H9 (cell line): ENCODE data around the gene CCDC141. TPM values are rescaled to one million over a fixed set of nuclear protein-coding genes. Genes with fewer than 3 reads are reported as not detected.

Source experiments
- DNase-seq: peaks from one replicate; pipeline ENCODE4 v3.0.0-alpha.2; 2017
- H2AFZ ChIP-seq: one replicate; pipeline ENCODE4 v1.6.1; 2013; ENCODE audit warnings: mild to moderate bottlenecking, low read length, control low read depth, moderate library complexity
- H2AK5ac ChIP-seq: 2 replicates; pipeline ENCODE4 v1.6.1; 2013; ENCODE audit warnings: low read length, control low read depth, mixed read lengths; ENCODE audit not compliant: insufficient read length
- H2BK120ac ChIP-seq: one replicate; pipeline ENCODE4 v1.6.1; 2013; ENCODE audit warnings: low read depth, mild to moderate bottlenecking, low read length, control low read depth, inconsistent platforms; ENCODE audit not compliant: poor library complexity, severe bottlenecking
- H2BK12ac ChIP-seq: 2 replicates; pipeline ENCODE4 v1.6.1; 2013; ENCODE audit warnings: low read length, control low read depth, mixed read lengths, low read depth; ENCODE audit not compliant: insufficient read length
- H2BK15ac ChIP-seq: 2 replicates; pipeline ENCODE4 v1.6.1; 2013; ENCODE audit warnings: low read depth, low read length, control low read depth
- H2BK20ac ChIP-seq: one replicate; pipeline ENCODE4 v1.6.1; 2013; ENCODE audit warnings: low read depth, mild to moderate bottlenecking, low read length, control low read depth, inconsistent platforms; ENCODE audit not compliant: poor library complexity, severe bottlenecking
- H2BK5ac ChIP-seq: 2 replicates; pipeline ENCODE4 v1.6.1; 2013; ENCODE audit warnings: low read length, control low read depth, mixed read lengths; ENCODE audit not compliant: insufficient read length
- H3K14ac ChIP-seq: 2 replicates; pipeline ENCODE4 v1.6.1; 2013; ENCODE audit warnings: low read length, control low read depth; ENCODE audit not compliant: insufficient read depth
- H3K18ac ChIP-seq: 2 replicates; pipeline ENCODE4 v1.6.1; 2013; ENCODE audit warnings: low read depth, mild to moderate bottlenecking, mixed read lengths, low read length, control low read depth; ENCODE audit not compliant: insufficient read length
- H3K23ac ChIP-seq: 2 replicates; pipeline ENCODE4 v1.6.1; 2013; ENCODE audit warnings: low read length, control low read depth, mixed read lengths, low read depth; ENCODE audit not compliant: insufficient read length
- H3K23me2 ChIP-seq: 2 replicates; pipeline ENCODE4 v1.6.1; 2013; ENCODE audit warnings: low read depth, mild to moderate bottlenecking, mixed read lengths, low read length, control low read depth; ENCODE audit not compliant: insufficient read length, poor library complexity, severe bottlenecking
- H3K27ac ChIP-seq: 2 replicates; pipeline ENCODE4 v1.5.1; 2013; ENCODE audit warnings: low read length, control low read depth, mixed read lengths, low read depth; ENCODE audit not compliant: insufficient read length
- H3K27me3 ChIP-seq: 2 replicates; pipeline ENCODE4 v1.6.1; 2013; ENCODE audit warnings: low read length, control low read depth, inconsistent platforms; ENCODE audit not compliant: insufficient read depth
- H3K4ac ChIP-seq: 2 replicates; pipeline ENCODE4 v1.6.1; 2013; ENCODE audit warnings: low read depth, mild to moderate bottlenecking, control low read depth, inconsistent platforms, low read length, moderate library complexity
- H3K4me1 ChIP-seq: 2 replicates; pipeline ENCODE4 v1.6.1; 2013; ENCODE audit warnings: low read length, control low read depth, inconsistent platforms; ENCODE audit not compliant: insufficient read depth
- H3K4me2 ChIP-seq: 2 replicates; pipeline ENCODE4 v1.6.1; 2013; ENCODE audit warnings: low read length, control low read depth, mixed read lengths; ENCODE audit not compliant: insufficient read length, insufficient read depth
- H3K56ac ChIP-seq: 2 replicates; pipeline ENCODE4 v1.6.1; 2013; ENCODE audit warnings: low read depth, mild to moderate bottlenecking, mixed read lengths, low read length, control low read depth; ENCODE audit not compliant: insufficient read length
- H3K79me1 ChIP-seq: 2 replicates; pipeline ENCODE4 v1.6.1; 2013; ENCODE audit warnings: low read depth, mild to moderate bottlenecking, moderate library complexity, low read length, control low read depth, inconsistent platforms; ENCODE audit not compliant: insufficient read depth, poor library complexity, severe bottlenecking
- H3K79me2 ChIP-seq: 2 replicates; pipeline ENCODE4 v1.6.1; 2013; ENCODE audit warnings: low read length, control low read depth, inconsistent platforms; ENCODE audit not compliant: insufficient read depth
- H3K9ac ChIP-seq: 2 replicates; pipeline ENCODE4 v1.6.1; 2013; ENCODE audit warnings: low read length, control low read depth, mixed read lengths; ENCODE audit not compliant: insufficient read length; ENCODE audit errors: extremely low read depth
- H3K9me3 ChIP-seq: one replicate; pipeline ENCODE4 v1.6.1; 2013; ENCODE audit warnings: low read depth, low read length, inconsistent platforms; ENCODE audit not compliant: control insufficient read depth
- H3T11ph ChIP-seq: one replicate; pipeline ENCODE4 v1.6.1; 2013; ENCODE audit warnings: mild to moderate bottlenecking, low read length, control low read depth, inconsistent platforms
- H4K20me1 ChIP-seq: one replicate; pipeline ENCODE4 v1.6.1; 2013; ENCODE audit not compliant: control insufficient read depth, insufficient read length, insufficient read depth
- H4K5ac ChIP-seq: 2 replicates; pipeline ENCODE4 v1.6.1; 2013; ENCODE audit warnings: low read depth, mild to moderate bottlenecking, mixed read lengths, low read length, control low read depth; ENCODE audit not compliant: insufficient read length
- H4K8ac ChIP-seq: replicated peaks from 2 replicates; pipeline ENCODE4 v1.6.1; 2013; ENCODE audit warnings: low read length, control low read depth, mixed read lengths, low read depth; ENCODE audit not compliant: insufficient read length
- H4K91ac ChIP-seq: 2 replicates; pipeline ENCODE4 v1.6.1; 2013; ENCODE audit warnings: low read depth, mild to moderate bottlenecking, moderate library complexity, mixed read lengths, low read length, control low read depth; ENCODE audit not compliant: insufficient read length
- H3K27ac Mint-ChIP-seq, 3 experiments: 2 replicates in 2 of 3; 3 replicates in 1 of 3; pipeline ENCODE4 v1.8.0; 2020 to 2021; ENCODE audit warnings: mixed read lengths in 3 of 3, mild to moderate bottlenecking in 1 of 3, moderate library complexity in 1 of 3
- H3K27me3 Mint-ChIP-seq: 2 replicates; pipeline ENCODE4 v1.8.0; 2021; ENCODE audit warnings: low read depth, mild to moderate bottlenecking, moderate library complexity, mixed read lengths
- H3K36me3 Mint-ChIP-seq, 3 experiments: 2 replicates in 2 of 3; 3 replicates in 1 of 3; pipeline ENCODE4 v1.8.0; 2020 to 2021; ENCODE audit warnings: low read depth in 3 of 3, mixed read lengths in 3 of 3; ENCODE audit not compliant: insufficient read depth in 1 of 3
- H3K4me1 Mint-ChIP-seq, 2 experiments: 2 replicates each; pipeline ENCODE4 v1.8.0; 2020; ENCODE audit warnings: mixed read lengths in 2 of 2
- H3K4me3 Mint-ChIP-seq, 2 experiments: 2 replicates in 1 of 2; 3 replicates in 1 of 2; pipeline ENCODE4 v1.8.0; 2020 to 2021; ENCODE audit warnings: mild to moderate bottlenecking in 2 of 2, mixed read lengths in 2 of 2, moderate library complexity in 1 of 2
- H3K9me3 Mint-ChIP-seq, 2 experiments: 2 replicates in 1 of 2; 3 replicates in 1 of 2; pipeline ENCODE4 v1.8.0; 2020; ENCODE audit warnings: mild to moderate bottlenecking in 2 of 2, mixed read lengths in 2 of 2, moderate library complexity in 1 of 2
- CTCF ChIP-seq: fragments of 200-600 bp; sonication (generic); conservative IDR thresholded peaks from 3 replicates; pipeline ENCODE4 v1.8.0; 2021; ENCODE audit warnings: antibody characterized with exemption, mild to moderate bottlenecking
- WGBS: extraction: QIAGEN DNeasy Blood & Tissue Kit; methylation state at CpG from one replicate; pipeline ENCODE4 v1.1.7; 2013; ENCODE audit warnings: missing lambda C conversion rate, low lambda C conversion rate, mixed read lengths; ENCODE audit not compliant: insufficient read length; ENCODE audit errors: extremely low coverage; 5-methylcytosine and 5-hydroxymethylcytosine counted together
- total RNA-seq: library from RNA; stranded (reverse); gene quantifications from 2 replicates; pipeline ENCODE4 v1.2.1, GENCODE V29; 2021

Gene CCDC141
- total RNA-seq, 1 experiment from 2014 or later = 1.0 TPM

GRCh38 chr2:178834086-178834485, 215.9 kb downstream of the CCDC141 start:
- no peaks in the 10 kb centered on the region for H3K79me2 ChIP-seq
- no peak for DNase-seq
- no peak overlapping the region for H2BK20ac ChIP-seq
- Mint-ChIP-seq H3K4me3 (no peak overlapping the region), H3K9me3 (no peaks in the 10 kb centered on the region), H3K27me3 (no peaks in the 10 kb centered on the region), H3K27ac (no peak overlapping the region), H3K4me1 (peaks cover 8 to 12% of the 10 kb centered on the region in 2 experiments), H3K36me3 (no peaks in the 10 kb centered on the region)
- H3K4me2 ChIP-seq = no peak overlapping the region
- no peaks in the 10 kb centered on the region for H3K9me3 ChIP-seq
- no peak overlapping the region for H3K14ac ChIP-seq
- H3K23me2 ChIP-seq = no peaks in the 10 kb centered on the region
- H2AK5ac ChIP-seq = no peak overlapping the region
- TF ChIP-seq CTCF = no peak
- no peak overlapping the region for H2BK15ac ChIP-seq
- no peak overlapping the region for H4K5ac ChIP-seq
- H4K91ac ChIP-seq = no peak overlapping the region
- no peak overlapping the region for H3K27ac ChIP-seq
- no peaks in the 10 kb centered on the region for H3K27me3 ChIP-seq
- no peak overlapping the region for H3K23ac ChIP-seq
- no peak overlapping the region for H3T11ph ChIP-seq
- H3K79me1 ChIP-seq = no peaks in the 10 kb centered on the region
- H3K4ac ChIP-seq = no peak overlapping the region
- H2BK5ac ChIP-seq = no peak overlapping the region
- no peak overlapping the region for H2BK120ac ChIP-seq
- H3K4me1 ChIP-seq = no peaks in the 10 kb centered on the region; the same call in 1 of the 2 replicates
- no peak overlapping the region for H2AFZ ChIP-seq
- no CpG with 5 or more reads among the region's 9 CpGs for WGBS
- H4K8ac ChIP-seq = no peak overlapping the region
- H2BK12ac ChIP-seq = no peak overlapping the region
- no peaks in the 10 kb centered on the region for H4K20me1 ChIP-seq
- H3K18ac ChIP-seq = no peak overlapping the region
- no peak overlapping the region for H3K9ac ChIP-seq
- no peak overlapping the region for H3K56ac ChIP-seq
